HG03135 (cell line): ENCODE data around the gene PADI1.

Source experiments
- ATAC-seq: cut with Tn5 transposase; IDR thresholded peaks from one replicate; pipeline ENCODE4 v1.9.1; 2021; ENCODE audit warnings: mild to moderate bottlenecking, moderate library complexity; ENCODE audit not compliant: unreplicated experiment

Gene PADI1

DNA sequence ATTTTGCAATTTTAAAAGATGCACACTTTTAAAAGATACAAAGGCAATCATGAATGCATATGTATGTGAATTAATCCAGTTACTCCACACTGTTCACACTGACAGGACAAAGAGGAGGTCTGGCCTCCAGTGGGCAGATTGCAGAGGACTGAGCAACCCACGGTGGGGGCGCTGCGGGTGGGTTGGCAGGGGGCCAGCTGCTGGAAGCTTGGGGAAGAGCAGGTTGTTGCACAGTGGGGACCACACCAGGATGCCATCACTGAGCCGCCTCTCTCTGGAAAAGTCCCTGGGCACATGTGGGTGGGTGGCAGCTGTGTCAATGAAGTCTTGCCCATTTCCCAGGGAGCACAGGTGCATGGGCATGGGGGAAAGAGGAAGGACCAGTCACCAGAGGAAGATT lies 90.4 kb downstream of the PADI1 start:
- ATAC-seq: no peak
